HL-60/S4 (cell line): ENCODE results near the gene GNG14.

Experiments
- in situ Hi-C: fragments of 300-500 bp; cut with MboI; formaldehyde crosslinking; loops from 2 replicates; pipeline ENCODE4 v1.14.3; 2022; ENCODE audit warnings: low sequenced_read_pairs

Gene GNG14

GRCh38 chr19:12666265-12667048 is 21.3 kb upstream of the GNG14 start, which contains the start of the genes MAN2B1 and WDR83:
Gene MAN2B1, minus strand, starts transcription at chr19:12666742. Its CDS starts 41 bp downstream, at chr19:12666701.
Gene WDR83, plus strand, starts transcription at chr19:12666807. Its CDS starts 2,984 bp downstream, at chr19:12669791.
- in situ Hi-C loops: no loop called here

GRCh38 chr19:12667731-12668302 is 20.0 kb upstream of the GNG14 start:
- in situ Hi-C loops: no loop called here

GRCh38 chr19:12668346-12668745 is 19.5 kb upstream of the GNG14 start:
- in situ Hi-C loops: no loop called here

GRCh38 chr19:12668932-12669269 is 18.9 kb upstream of the GNG14 start:
- in situ Hi-C loops: no loop called here

GRCh38 chr19:12669270-12670158 is 18.3 kb upstream of the GNG14 start:
- in situ Hi-C loops: loop anchor here (10.0 kb wide), 1 partner anchor 105 kb away; no protein-coding TSS in a partner anchor

- in situ Hi-C loops: loop anchor here (10.0 kb wide), 1 partner anchor 106 kb away; no protein-coding TSS in a partner anchor
Measured at GRCh38 chr19:12670159-12670928, 17.5 kb upstream of the GNG14 start.

GRCh38 chr19:12672744-12673143 is 15.1 kb upstream of the GNG14 start:
- in situ Hi-C loops: loop anchor here (10.0 kb wide), 1 partner anchor 108 kb away; no protein-coding TSS in a partner anchor

GRCh38 chr19:12675399-12675798 is 12.4 kb upstream of the GNG14 start:
- in situ Hi-C loops: loop anchor here (10.0 kb wide), 1 partner anchor 111 kb away; no protein-coding TSS in a partner anchor

- in situ Hi-C loops: loop anchor here (10.0 kb wide), 1 partner anchor 111 kb away; no protein-coding TSS in a partner anchor
Measured at GRCh38 chr19:12675940-12676339, 11.9 kb upstream of the GNG14 start.

GRCh38 chr19:12676384-12676792 is 11.4 kb upstream of the GNG14 start:
- in situ Hi-C loops: loop anchor here (10.0 kb wide), 1 partner anchor 112 kb away; no protein-coding TSS in a partner anchor

GRCh38 chr19:12676928-12677327 is 10.9 kb upstream of the GNG14 start:
- in situ Hi-C loops: loop anchor here (10.0 kb wide), 1 partner anchor 112 kb away; no protein-coding TSS in a partner anchor

GRCh38 chr19:12678039-12678438 is 9.8 kb upstream of the GNG14 start:
- in situ Hi-C loops: loop anchor here (10.0 kb wide), 1 partner anchor 113 kb away; no protein-coding TSS in a partner anchor

- in situ Hi-C loops: no loop called here
Measured at GRCh38 chr19:12680034-12680433, 7.8 kb upstream of the GNG14 start.

- in situ Hi-C loops: no loop called here
Measured at GRCh38 chr19:12681074-12681987, 6.5 kb upstream of the GNG14 start, which contains the start of gene DHPS. Gene DHPS, minus strand, starts transcription at chr19:12681880. Its CDS starts 114 bp downstream, at chr19:12681766.

- in situ Hi-C loops: no loop called here
Measured at GRCh38 chr19:12685831-12686230, 2.0 kb upstream of the GNG14 start.

- in situ Hi-C loops: no loop called here
Measured at GRCh38 chr19:12689012-12689411, 1.2 kb downstream of the GNG14 start.

GRCh38 chr19:12689581-12690216 is 1.9 kb downstream of the GNG14 start:
- in situ Hi-C loops: no loop called here

- in situ Hi-C loops: no loop called here
Measured at GRCh38 chr19:12692960-12693359, 5.2 kb downstream of the GNG14 start.
